ACC112 (cell line): ENCODE measurements around the gene OR4D1.
"Not testable (repeated sequence)": the region's sequence is repeated elsewhere in the genome, so short reads cannot be mapped to it uniquely, and the experiment has no call there.

Source experiments
- H2AFZ ChIP-seq: fragments of 200-600 bp; sonication (generic); one replicate; pipeline ENCODE4 v1.6.0; 2017; ENCODE audit warnings: antibody characterized with exemption, low read length; ENCODE audit not compliant: unreplicated experiment
- H3K27ac ChIP-seq: fragments of 200-600 bp; sonication (generic); 2 replicates; pipeline ENCODE4 v1.5.1; 2014; ENCODE audit warnings: low read depth, mild to moderate bottlenecking, antibody characterized with exemption, low read length, moderate library complexity
- H3K27me3 ChIP-seq: fragments of 200-600 bp; sonication (generic); 2 replicates; pipeline ENCODE4 v1.6.1; 2014; ENCODE audit warnings: mild to moderate bottlenecking, antibody characterized with exemption, low read length, moderate library complexity, mixed read lengths; ENCODE audit not compliant: insufficient read depth
- H3K36me3 ChIP-seq: fragments of 200-600 bp; sonication (generic); 2 replicates; pipeline ENCODE4 v1.6.1; 2016; ENCODE audit warnings: mild to moderate bottlenecking, antibody characterized with exemption, low read length, moderate library complexity, mixed read lengths; ENCODE audit not compliant: insufficient read depth
- H3K4me1 ChIP-seq: fragments of 200-600 bp; sonication (generic); one replicate; pipeline ENCODE4 v1.6.1; 2016; ENCODE audit warnings: low read length, mixed read lengths; ENCODE audit not compliant: insufficient read depth, unreplicated experiment, control insufficient read depth
- H3K4me3 ChIP-seq: fragments of 200-600 bp; sonication (generic); 2 replicates; pipeline ENCODE4 v1.5.1; 2014; ENCODE audit warnings: mild to moderate bottlenecking, low read depth, low read length
- H3K79me2 ChIP-seq: fragments of 200-600 bp; sonication (generic); one replicate; pipeline ENCODE4 v1.6.0; 2016; ENCODE audit warnings: low read length; ENCODE audit not compliant: control insufficient read depth, unreplicated experiment, insufficient read depth

The OR4D1 gene

GRCh38 chr17:58119491-58119890 is 28.7 kb upstream of the OR4D1 start:
- no peaks in the 10 kb centered on the region for H3K79me2 ChIP-seq
- no peaks in the 10 kb centered on the region for H3K4me1 ChIP-seq
- H3K36me3 ChIP-seq: no peaks in the 10 kb centered on the region
- H2AFZ ChIP-seq: no peak overlapping the region
- no peak overlapping the region for H3K4me3 ChIP-seq
- H3K27ac ChIP-seq: no peak overlapping the region
- peaks cover 62% of the 10 kb centered on the region for H3K27me3 ChIP-seq

GRCh38 chr17:58120195-58120822 is 27.9 kb upstream of the OR4D1 start:
- H2AFZ ChIP-seq: no peak overlapping the region
- H3K27me3 ChIP-seq: peaks cover 59% of the 10 kb centered on the region
- H3K4me3 ChIP-seq: no peak overlapping the region
- no peaks in the 10 kb centered on the region for H3K4me1 ChIP-seq
- no peaks in the 10 kb centered on the region for H3K36me3 ChIP-seq
- no peaks in the 10 kb centered on the region for H3K79me2 ChIP-seq
- no peak overlapping the region for H3K27ac ChIP-seq

GRCh38 chr17:58121925-58122324 is 26.3 kb upstream of the OR4D1 start:
- no peak overlapping the region for H3K27ac ChIP-seq
- H3K4me1 ChIP-seq: no peaks in the 10 kb centered on the region
- H3K4me3 ChIP-seq: no peak overlapping the region
- H3K36me3 ChIP-seq: no peaks in the 10 kb centered on the region
- H2AFZ ChIP-seq: no peak overlapping the region
- no peaks in the 10 kb centered on the region for H3K79me2 ChIP-seq
- H3K27me3 ChIP-seq: peaks cover 60% of the 10 kb centered on the region

- no peak overlapping the region for H3K4me3 ChIP-seq
- no peaks in the 10 kb centered on the region for H3K4me1 ChIP-seq
- no peaks in the 10 kb centered on the region for H3K79me2 ChIP-seq
- peaks cover 62% of the 10 kb centered on the region for H3K27me3 ChIP-seq
- H2AFZ ChIP-seq: no peak overlapping the region
- no peak overlapping the region for H3K27ac ChIP-seq
- H3K36me3 ChIP-seq: no peaks in the 10 kb centered on the region
Observed at GRCh38 chr17:58127846-58128245, 20.3 kb upstream of the OR4D1 start.

GRCh38 chr17:58132697-58133096 is 15.5 kb upstream of the OR4D1 start:
- H3K27ac ChIP-seq, H2AFZ ChIP-seq, H3K36me3 ChIP-seq, H3K4me1 ChIP-seq, H3K4me3 ChIP-seq, H3K79me2 ChIP-seq: not testable (repeated sequence)
- peaks cover 72% of the 10 kb centered on the region for H3K27me3 ChIP-seq

DNA sequence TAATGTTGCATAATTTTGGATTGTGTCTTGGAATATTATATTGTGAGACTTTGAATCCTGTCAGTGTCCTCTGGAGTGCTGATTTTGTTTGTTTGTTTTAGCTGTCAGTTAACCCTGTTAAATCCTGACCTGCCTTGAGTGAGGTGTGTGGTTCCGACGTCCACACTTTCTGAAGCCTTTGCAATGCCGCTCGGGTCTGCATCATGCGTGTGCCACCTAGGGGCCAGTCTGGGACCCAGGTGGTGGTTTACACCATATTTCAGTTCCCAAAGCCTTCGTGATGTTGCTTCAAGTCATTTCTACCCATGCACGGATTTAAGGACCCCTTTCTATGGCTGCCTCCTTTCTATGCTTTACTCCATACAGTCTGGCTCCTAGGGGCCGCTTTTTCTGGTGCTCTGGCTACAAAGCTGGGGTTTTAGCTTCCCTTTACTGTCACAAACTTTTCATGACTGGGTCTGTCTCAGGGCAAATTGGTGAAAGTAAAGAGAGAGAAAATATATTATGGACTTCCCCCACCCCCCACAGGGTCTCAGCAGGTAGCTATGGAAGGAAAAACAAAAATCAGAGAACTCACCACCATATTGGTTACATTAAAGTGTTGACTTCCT is 11.4 kb upstream of the OR4D1 start:
- H3K4me3 ChIP-seq: no peak overlapping the region
- no peaks in the 10 kb centered on the region for H3K36me3 ChIP-seq
- no peaks in the 10 kb centered on the region for H3K4me1 ChIP-seq
- peaks cover 80% of the 10 kb centered on the region for H3K27me3 ChIP-seq
- H2AFZ ChIP-seq: no peak overlapping the region
- no peak overlapping the region for H3K27ac ChIP-seq
- H3K79me2 ChIP-seq: no peaks in the 10 kb centered on the region

DNA sequence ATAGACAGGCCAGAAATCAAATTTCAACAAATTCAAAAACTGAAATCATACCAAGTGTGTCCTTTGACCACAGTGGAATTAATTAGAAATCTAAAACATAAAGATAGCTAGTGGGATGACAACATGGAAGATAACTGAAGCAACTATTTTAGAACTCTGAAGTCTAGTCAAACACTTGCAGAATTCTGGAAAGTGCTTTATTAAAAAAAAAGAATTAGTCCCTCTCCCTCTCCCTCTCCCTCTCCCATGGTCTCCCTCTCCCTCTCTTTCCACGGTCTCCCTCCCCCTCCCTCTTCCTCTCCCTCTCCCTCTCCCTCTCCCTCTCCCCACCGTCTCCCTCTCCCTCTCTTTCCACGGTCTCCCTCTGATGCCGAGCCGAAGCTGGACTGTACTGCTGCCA is 6.7 kb upstream of the OR4D1 start:
- no peaks in the 10 kb centered on the region for H3K36me3 ChIP-seq
- no peaks in the 10 kb centered on the region for H3K79me2 ChIP-seq
- H2AFZ ChIP-seq: no peak overlapping the region
- no peak overlapping the region for H3K27ac ChIP-seq
- H3K4me1 ChIP-seq: no peaks in the 10 kb centered on the region
- peaks cover 79% of the 10 kb centered on the region for H3K27me3 ChIP-seq
- no peak overlapping the region for H3K4me3 ChIP-seq

DNA sequence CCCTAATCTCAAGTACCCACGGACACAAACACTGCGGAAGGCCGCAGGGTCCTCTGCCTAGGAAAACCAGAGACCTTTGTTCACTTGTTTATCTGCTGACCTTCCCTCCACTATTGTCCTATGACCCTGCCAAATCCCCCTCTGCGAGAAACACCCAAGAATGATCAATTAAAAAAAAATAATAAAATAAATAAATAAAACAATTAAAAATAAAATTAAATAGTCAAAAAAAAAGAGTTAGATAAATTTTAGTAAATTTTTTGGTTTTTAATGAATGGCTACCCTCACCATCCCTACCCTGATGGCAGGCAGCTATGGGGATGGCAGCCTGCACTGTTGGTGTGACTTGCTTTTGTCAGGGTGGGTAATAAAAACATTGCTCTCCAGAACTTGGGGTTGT is 4.8 kb upstream of the OR4D1 start:
- not testable (repeated sequence) for H3K27ac ChIP-seq, H3K36me3 ChIP-seq, H2AFZ ChIP-seq, H3K4me1 ChIP-seq, H3K4me3 ChIP-seq, H3K79me2 ChIP-seq
- peaks cover 79% of the 10 kb centered on the region for H3K27me3 ChIP-seq

- Histone ChIP-seq H3K79me2 (no peaks in the 10 kb centered on the region), H3K4me3 (no peak overlapping the region), H3K27me3 (peaks cover 79% of the 10 kb centered on the region), H3K36me3 (no peaks in the 10 kb centered on the region), H3K4me1 (no peaks in the 10 kb centered on the region), H3K27ac (no peak overlapping the region), H2AFZ (no peak overlapping the region)
Observed at GRCh38 chr17:58144801-58145200, 3.4 kb upstream of the OR4D1 start.

- Histone ChIP-seq H3K79me2 (no peaks in the 10 kb centered on the region), H3K4me1 (no peaks in the 10 kb centered on the region), H3K27ac (no peak overlapping the region), H3K36me3 (no peaks in the 10 kb centered on the region), H2AFZ (no peak overlapping the region), H3K27me3 (peaks cover 99% of the 10 kb centered on the region), H3K4me3 (no peak overlapping the region)
Observed at GRCh38 chr17:58148609-58149008, 425 bp downstream of the OR4D1 start.

DNA sequence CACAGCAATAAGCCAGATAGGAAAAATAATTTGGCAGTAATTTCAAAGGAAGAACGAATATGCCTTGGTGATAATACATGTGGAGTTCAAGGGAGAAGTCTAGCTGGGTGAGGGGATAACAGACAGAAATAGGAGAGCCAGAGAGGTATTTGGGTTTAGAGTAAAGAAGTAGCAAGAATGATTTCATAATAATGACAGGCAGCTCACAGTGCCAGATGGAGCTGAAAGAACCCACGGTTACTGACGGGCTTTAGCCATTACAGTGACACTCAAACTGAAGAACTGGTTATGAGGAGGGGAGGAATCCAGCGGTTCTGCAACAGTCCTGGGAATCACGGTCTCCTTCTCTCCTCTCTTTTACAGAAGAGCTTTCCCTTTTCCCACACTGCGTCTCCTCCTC is 2.2 kb downstream of the OR4D1 start:
- H3K36me3 ChIP-seq: no peaks in the 10 kb centered on the region
- no peak overlapping the region for H3K4me3 ChIP-seq
- H3K4me1 ChIP-seq: no peaks in the 10 kb centered on the region
- H3K79me2 ChIP-seq: no peaks in the 10 kb centered on the region
- no peak overlapping the region for H3K27ac ChIP-seq
- no peak overlapping the region for H2AFZ ChIP-seq
- H3K27me3 ChIP-seq: peaks cover 99% of the 10 kb centered on the region
